GM12878 (cell line): ENCODE data around the gene DNAJA1. TPM values are rescaled to one million over a fixed set of nuclear protein-coding genes. Genes with fewer than 3 reads are reported as not detected.
A peak's percentile ranks its signal among the peaks of the same experiment; 100 is the strongest.

Source experiments
- ATAC-seq: fragments of 200-7000 bp; cut with Tn5 transposase; 3 replicates; pipeline ENCODE4 v1.9.1; 2020; ENCODE audit warnings: mild to moderate bottlenecking, moderate library complexity
- BruUV-seq: library from RNA; stranded (reverse); fragments of 400-500 nt; replicated peaks from 2 replicates; lab custom pipeline; 2021; lab: Mats Ljungman, UMichigan
- CTCF ChIA-PET: fragments of 300-600 bp; sonication (Branson Sonifier 250); formaldehyde crosslinking; extraction: SDS; loops from one replicate; lab custom pipeline; 2021; ENCODE audit warnings: inconsistent platforms; lab: Yijun Ruan, JAX
- POLR2A ChIA-PET: fragments of 350-600 bp; formaldehyde crosslinking; extraction: SDS; loops from one replicate; lab custom pipeline; 2021; ENCODE audit warnings: inconsistent platforms; lab: Charles Lee
- RAD21 ChIA-PET: fragments of 300-600 bp; sonication (Branson Sonifier 250); formaldehyde crosslinking; loops from one replicate; lab custom pipeline; 2023; ENCODE audit warnings: antibody characterized with exemption; ENCODE audit not compliant: unreplicated experiment; lab: Charles Lee
- SMC1A ChIA-PET: fragments of 300-600 bp; sonication (Branson Sonifier 250); formaldehyde crosslinking; loops from one replicate; lab custom pipeline; 2023; ENCODE audit not compliant: unreplicated experiment, uncharacterized antibody; lab: Charles Lee
- DNase-seq: peaks from one replicate; pipeline ENCODE4 v3.0.0-alpha.2; 2011; ENCODE audit warnings: low read depth, low spot score
- FAIRE-seq: peaks from 3 replicates; lab custom pipeline; 2011; peaks lifted over from hg19 to GRCh38; lab: Jason Lieb, UNC
- H2AFZ ChIP-seq: 2 replicates; pipeline ENCODE4 v1.6.0; 2011; ENCODE audit warnings: low read depth, low read length, control low read depth; ENCODE audit not compliant: control insufficient read depth
- H3K27ac ChIP-seq: 2 replicates; pipeline ENCODE4 v1.5.1; 2011; ENCODE audit warnings: control low read depth; ENCODE audit not compliant: control insufficient read depth, insufficient read depth
- H3K27me3 ChIP-seq, 2 experiments: replicated peaks in 1 of 2; 2 replicates each; pipeline versions ENCODE4 v1.6.0 to v1.6.1; 2011; ENCODE audit warnings: low read length in 1 of 2; ENCODE audit not compliant: control insufficient read depth in 2 of 2, insufficient read depth in 2 of 2
- H3K36me3 ChIP-seq, 2 experiments: 2 replicates each; pipeline ENCODE4 v1.5.1; 2011; ENCODE audit warnings: low read length in 1 of 2; ENCODE audit not compliant: control insufficient read depth in 2 of 2, insufficient read depth in 2 of 2
- H3K4me1 ChIP-seq: 2 replicates; pipeline ENCODE4 v1.6.1; 2011; ENCODE audit warnings: mild to moderate bottlenecking, low read length, moderate library complexity, mixed read lengths; ENCODE audit not compliant: control insufficient read depth, insufficient read depth
- H3K4me2 ChIP-seq: 2 replicates; pipeline ENCODE4 v1.6.0; 2011; ENCODE audit warnings: control low read depth; ENCODE audit not compliant: control insufficient read depth, insufficient read depth
- H3K4me3 ChIP-seq: fragments of 200-600 bp; sonication (generic); 2 replicates; pipeline ENCODE4 v1.5.1; 2016
- H3K79me2 ChIP-seq: 2 replicates; pipeline ENCODE4 v1.6.0; 2011; ENCODE audit warnings: low read length; ENCODE audit not compliant: control insufficient read depth, insufficient read depth
- H3K9ac ChIP-seq: 2 replicates; pipeline ENCODE4 v1.8.0; 2011; ENCODE audit warnings: low read length, control low read depth, mixed read lengths; ENCODE audit not compliant: control insufficient read depth, insufficient read depth
- H3K9me3 ChIP-seq: replicated peaks from 3 replicates; pipeline ENCODE4 v1.5.1; 2011; ENCODE audit warnings: mild to moderate bottlenecking, low read length; ENCODE audit not compliant: control insufficient read depth, insufficient read depth
- H4K20me1 ChIP-seq: 2 replicates; pipeline ENCODE4 v1.6.0; 2011; ENCODE audit not compliant: control insufficient read depth, insufficient read depth
- ATF7 ChIP-seq: fragments of 450-650 bp; IDR thresholded peaks from 2 replicates; pipeline ENCODE4 v1.6.1; 2016; ENCODE audit warnings: low read depth, mild to moderate bottlenecking
- BACH1 ChIP-seq: fragments of 450-650 bp; IDR thresholded peaks from 2 replicates; pipeline ENCODE4 v1.6.1; 2017; ENCODE audit warnings: mild to moderate bottlenecking, borderline replicate concordance
- BRCA1 ChIP-seq: IDR thresholded peaks from 2 replicates; pipeline ENCODE4 v1.6.1; 2011; ENCODE audit warnings: low read depth, low read length, improper control_type of control experiment
- CHD1 ChIP-seq: IDR thresholded peaks from 2 replicates; pipeline ENCODE4 v1.6.1; 2012; ENCODE audit warnings: low read depth, low read length, improper control_type of control experiment
- CTCF ChIP-seq, 3 experiments: IDR thresholded peaks in 2 of 3; conservative IDR thresholded peaks in 1 of 3; 2 replicates each; pipeline ENCODE4 v1.5.1; 2011; ENCODE audit warnings: low read depth in 3 of 3, low read length in 3 of 3, mild to moderate bottlenecking in 3 of 3, control low read depth in 2 of 3, moderate library complexity in 2 of 3, inconsistent platforms in 1 of 3, mixed read lengths in 1 of 3; ENCODE audit not compliant: control insufficient read depth in 2 of 3, insufficient read depth in 1 of 3; ENCODE audit errors: extremely low read depth in 1 of 3
- ELK1 ChIP-seq: IDR thresholded peaks from 2 replicates; pipeline ENCODE4 v1.6.1; 2012; ENCODE audit warnings: low read depth, low read length, improper control_type of control experiment
- ETV6 ChIP-seq, 2 experiments: fragments of 450-650 bp in 1 of 2; IDR thresholded peaks in 1 of 2; conservative IDR thresholded peaks in 1 of 2; 2 replicates each; pipeline ENCODE4 v1.6.1; 2014; ENCODE audit warnings: antibody characterized with exemption in 1 of 2, borderline replicate concordance in 1 of 2, low read depth in 1 of 2, mild to moderate bottlenecking in 1 of 2, moderate library complexity in 1 of 2
- GATAD2B ChIP-seq: fragments of 450-650 bp; conservative IDR thresholded peaks from 2 replicates; pipeline ENCODE4 v1.6.1; 2017; ENCODE audit warnings: low read depth, mild to moderate bottlenecking, moderate library complexity
- JUND ChIP-seq: IDR thresholded peaks from 2 replicates; pipeline ENCODE4 v1.6.1; 2012; ENCODE audit warnings: low read depth, mild to moderate bottlenecking, low read length, improper control_type of control experiment, moderate library complexity
- MEF2A ChIP-seq: IDR thresholded peaks from 2 replicates; pipeline ENCODE4 v1.6.1; 2011; ENCODE audit warnings: low read depth, mild to moderate bottlenecking, low read length, moderate library complexity; ENCODE audit not compliant: insufficient read depth
- NFXL1 ChIP-seq: fragments of 450-650 bp; IDR thresholded peaks from 2 replicates; pipeline ENCODE4 v1.6.1; 2017; ENCODE audit warnings: antibody characterized with exemption, mild to moderate bottlenecking, borderline replicate concordance
- NRF1 ChIP-seq: conservative IDR thresholded peaks from 2 replicates; pipeline ENCODE4 v1.6.1; 2011; ENCODE audit warnings: mild to moderate bottlenecking, low read depth, low read length, improper control_type of control experiment
- POLR2A ChIP-seq: IDR thresholded peaks from 2 replicates; pipeline ENCODE4 v1.6.1; 2011; ENCODE audit warnings: low read depth, mild to moderate bottlenecking, low read length
- POLR2AphosphoS2 ChIP-seq: IDR thresholded peaks from 2 replicates; pipeline ENCODE4 v1.6.1; 2011; ENCODE audit warnings: low read depth, mild to moderate bottlenecking, low read length, improper control_type of control experiment, moderate library complexity
- RAD51 ChIP-seq: fragments of 450-650 bp; IDR thresholded peaks from 2 replicates; pipeline ENCODE4 v1.6.1; 2016; ENCODE audit warnings: moderate library complexity, mild to moderate bottlenecking, inconsistent platforms
- SRF ChIP-seq, 2 experiments: IDR thresholded peaks; 2 replicates each; pipeline ENCODE4 v1.6.1; 2011; ENCODE audit warnings: low read depth in 2 of 2, low read length in 2 of 2, mild to moderate bottlenecking in 1 of 2, moderate library complexity in 1 of 2
- SUZ12 ChIP-seq: fragments of 200-600 bp; sonication (generic); IDR thresholded peaks from one replicate; pipeline ENCODE4 v1.6.1; 2018; ENCODE audit warnings: antibody characterized with exemption, mild to moderate bottlenecking; ENCODE audit not compliant: unreplicated experiment
- WGBS: methylation state at CpG from one replicate; pipeline ENCODE4 v1.1.6; 2016; ENCODE audit warnings: low lambda C conversion rate; ENCODE audit not compliant: insufficient replicate concordance, insufficient coverage; ENCODE audit errors: missing lambda C conversion rate; 5-methylcytosine and 5-hydroxymethylcytosine counted together
- in situ Hi-C: fragments of 300-500 bp; cut with MboI; formaldehyde crosslinking; loops from 9 replicates; pipeline ENCODE4 v1.14.3; 2018; ENCODE audit warnings: mixed read lengths
- intact Hi-C: fragments of 100-400 bp; cut with micrococcal nuclease; formaldehyde crosslinking; loops from one replicate; pipeline ENCODE4 v1.14.2; 2022; ENCODE audit not compliant: unreplicated experiment
- polyA plus RNA-seq, 11 experiments: library from polyadenylated mRNA; depleted of rRNA in 4 of 11; unstranded in 6 of 11; stranded (reverse) in 5 of 11; fragments of >200 nt; fragmentation: Nextera tagmentation in 4 of 11; fragmentation: Illumina TruSeq in 1 of 11; extraction: Ambion mirVana in 4 of 11; extraction: Trizol in 1 of 11; gene quantifications; 1 replicate in 1 of 11; 2 replicates in 10 of 11; pipeline versions ENCODE4 v1.2.1 to v1.2.3, GENCODE V29; 2011 to 2016; ENCODE audit warnings: inconsistent platforms in 2 of 11, missing spikeins in 2 of 11, low read depth in 1 of 11
- total RNA-seq, 4 experiments: library from RNA; depleted of rRNA in 3 of 4; stranded (reverse); fragments of >200 nt in 3 of 4; fragmentation: Illumina TruSeq in 1 of 4; extraction: Trizol in 1 of 4; gene quantifications; 2 replicates each; pipeline versions ENCODE4 v1.2.1 to v1.2.3, GENCODE V29; 2013 to 2021

DNAJA1 gene
- total and polyA plus RNA-seq, 10 of the 15 experiments (the other 5 are each of a cell fraction or from before 2014, with no cell fraction given) = 69.7 to 206 (median 146) TPM

GRCh38 chr9:33080534-33080933 lies 55.5 kb downstream of the DNAJA1 start (continued):
- TF ChIP-seq ETV6 (conservative IDR thresholded peaks at IDR 0.05 in 1 of 2, IDR thresholded peaks at IDR 0.05 in 1 of 2; ENCODE audit: borderline replicate concordance in 1 of 2, low read depth in 1 of 2) = no peak

- POLR2A ChIA-PET = interaction anchor here (1.0 to 1.3 kb wide), 2 partner anchors 81 to 145 kb away, joined by 3 to 5 read pairs; no protein-coding TSS in a partner anchor
- 14% methylated on average over 9 of the region's 9 CpGs for whole genome bisulfite sequencing
- peak; percentile 78 for ATAC-seq
- TF ChIP-seq SUZ12 (no peak), RAD51 (no peak; the same call in 1 of the 2 replicates), MEF2A (no peak), BRCA1 (no peak), NFXL1 (no peak), SRF (IDR thresholded peaks at IDR 0.05; ENCODE audit: low read depth in 2 of 2, low read length in 2 of 2) (no peak), POLR2AphosphoS2 (no peak), ATF7 (no peak), POLR2A (no peak), CTCF (IDR thresholded peaks at IDR 0.05 in 2 of 3, conservative IDR thresholded peaks at IDR 0.05 in 1 of 3; ENCODE audit: control insufficient read depth in 2 of 3, extremely low read depth in 1 of 3, insufficient read depth in 1 of 3, low read depth in 3 of 3, low read length in 3 of 3) (peak; percentile 65 to 86 (median 71); a peak in 5 of 6 replicates), BACH1 (no peak), NRF1 (no peak), CHD1 (no peak), JUND (no peak), GATAD2B (0 out of 2 replicates have a peak, but pooled peaks have one; percentile 34), ELK1 (no peak)
Observed at GRCh38 chr9:33081128-33081851, 56.2 kb downstream of the DNAJA1 start.

More at GRCh38 chr9:33081128-33081851, 56.2 kb downstream of the DNAJA1 start:
- SMC1A ChIA-PET = interaction anchor here (0.7 to 6.2 kb wide), 17 partner anchors 14 to 215 kb away, joined by 3 to 84 read pairs (median 3); partner anchors contain the start of genes B4GALT1 and DNAJA1
- CTCF ChIA-PET = interaction anchor here (0.7 to 6.8 kb wide), 17 partner anchors 41 to 294 kb away, joined by 3 to 142 read pairs (median 4); no protein-coding TSS in a partner anchor
- in situ Hi-C loops = loop anchor here (5.0 kb wide), 1 partner anchor 141 kb away; no protein-coding TSS in a partner anchor
- peak overlapping the region; percentile 33; the same call in 1 of the 2 replicates for H3K27ac ChIP-seq
- H3K27me3 ChIP-seq = no peaks in the 10 kb centered on the region
- H3K9me3 ChIP-seq = no peaks in the 10 kb centered on the region
- intact Hi-C loops = loop anchor here (1.0 to 5.0 kb wide), 3 partner anchors 36 to 144 kb away; no protein-coding TSS in a partner anchor
- no peaks in the 10 kb centered on the region for H4K20me1 ChIP-seq
- H3K36me3 ChIP-seq = no peaks in the 10 kb centered on the region
- RAD21 ChIA-PET = interaction anchor here (0.6 to 3.0 kb wide), 6 partner anchors 76 to 145 kb away, joined by 3 to 22 read pairs (median 4); no protein-coding TSS in a partner anchor
- no TSS peak for BruUV-seq
- peak overlapping the region; percentile 52 for H3K9ac ChIP-seq
- FAIRE-seq (peak; percentile 85), DNase-seq (peak; percentile 76)
- H3K4me3 ChIP-seq = no peak overlapping the region
- peaks cover 3% of the 10 kb centered on the region for H3K79me2 ChIP-seq
- peak overlapping the region; percentile 81 for H3K4me2 ChIP-seq
- peak overlapping the region; percentile 91 for H2AFZ ChIP-seq
- peaks cover 19% of the 10 kb centered on the region for H3K4me1 ChIP-seq
